NCI-H2081 treated with DMSO at 0.1 percent for 48 hours (cell line): ENCODE measurements around the gene ATXN7L1.
"Not testable (repeated sequence)": the region's sequence is repeated elsewhere in the genome, so short reads cannot be mapped to it uniquely, and the experiment has no call there.

Experiments used
- DNase-seq: peaks from one replicate; lab custom pipeline; 2025; lab: John Stamatoyannopoulos, UW

ATXN7L1 gene

DNA sequence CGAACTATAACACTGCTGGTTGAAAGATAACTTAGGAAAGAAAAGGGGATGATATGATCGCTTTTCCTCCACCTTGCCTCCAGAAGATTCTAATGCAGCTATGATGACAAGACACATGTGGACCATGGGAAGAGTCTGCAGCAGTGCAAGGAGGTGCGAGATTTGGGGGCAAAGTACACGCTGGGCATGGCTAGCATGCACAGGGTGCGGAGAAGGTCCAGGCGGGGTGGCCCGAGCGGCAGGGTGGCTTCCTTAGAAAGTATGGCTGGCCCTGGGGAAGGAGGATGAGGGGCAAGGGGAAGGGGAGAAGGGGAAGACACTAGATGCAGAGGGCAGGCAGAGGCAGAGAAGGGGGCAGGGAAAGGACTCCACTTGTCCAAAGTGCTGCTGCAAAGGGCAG, 15.6 kb downstream of the ATXN7L1 start:
- no peak for DNase-seq

DNA sequence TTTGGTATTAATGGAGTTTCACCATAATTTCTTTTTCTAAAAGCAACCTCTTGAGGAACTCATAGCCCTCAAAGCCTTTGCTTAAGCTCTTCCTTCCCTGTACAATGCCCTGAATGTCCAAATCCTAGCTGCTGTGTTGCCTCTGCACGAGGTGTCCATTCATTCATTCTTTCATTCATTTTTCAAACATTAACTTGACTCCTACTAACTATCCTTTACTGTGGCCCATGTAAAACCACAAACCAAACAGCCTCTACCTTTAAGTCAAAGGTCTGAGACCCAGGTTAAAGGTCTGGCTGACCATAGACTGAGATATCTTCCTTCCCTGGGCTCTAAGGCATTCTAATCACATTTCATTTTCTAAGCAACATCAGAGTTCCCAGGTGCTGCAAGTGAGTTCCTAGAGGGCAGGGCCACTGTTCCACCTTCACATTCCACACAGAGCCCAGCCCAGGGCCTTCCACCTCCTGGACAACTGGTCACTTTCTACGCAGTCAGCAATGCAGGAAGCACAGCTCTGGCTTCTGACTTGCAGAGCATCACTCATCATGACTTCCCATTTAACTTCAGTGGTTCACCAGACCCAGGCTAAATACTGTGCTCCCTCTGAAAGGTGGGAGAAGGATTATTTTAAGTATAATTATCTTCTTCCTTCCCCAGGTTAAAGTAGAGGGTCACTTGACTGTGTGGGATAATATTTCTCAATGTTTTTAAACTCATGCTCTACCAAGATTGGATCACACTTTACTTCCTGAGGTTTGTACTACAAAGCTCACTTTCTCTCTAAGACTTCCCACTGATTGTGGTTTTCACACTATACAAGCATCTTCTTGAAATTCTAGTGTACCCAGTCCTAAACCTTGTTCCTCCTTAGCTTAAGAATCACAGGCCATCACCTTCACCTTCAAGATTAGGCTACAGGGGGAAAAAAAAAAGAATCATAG, 19.1 kb downstream of the ATXN7L1 start:
- no peak for DNase-seq

DNA sequence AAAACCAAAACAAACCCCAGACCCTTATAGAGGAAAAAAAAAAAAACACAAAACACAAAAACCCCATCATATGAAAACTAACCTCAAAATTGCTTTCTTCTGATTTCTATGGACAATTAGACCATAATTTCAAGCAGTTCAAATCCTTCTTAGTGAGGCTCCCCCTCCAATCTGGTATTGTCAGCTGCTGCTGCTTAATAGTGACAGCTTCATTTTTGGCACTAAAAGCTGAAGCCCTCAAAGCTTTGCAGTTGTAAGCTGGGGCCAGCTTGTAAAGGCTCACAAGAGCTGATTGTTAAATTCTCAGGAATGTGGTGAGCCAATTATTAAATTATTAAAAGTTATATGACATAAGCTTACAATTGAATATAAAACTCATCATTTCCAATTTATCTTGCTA, 21.9 kb downstream of the ATXN7L1 start:
- DNase-seq: no peak

- no peak for DNase-seq
Measured at GRCh38 chr7:105853931-105854419, 22.4 kb downstream of the ATXN7L1 start.

DNA sequence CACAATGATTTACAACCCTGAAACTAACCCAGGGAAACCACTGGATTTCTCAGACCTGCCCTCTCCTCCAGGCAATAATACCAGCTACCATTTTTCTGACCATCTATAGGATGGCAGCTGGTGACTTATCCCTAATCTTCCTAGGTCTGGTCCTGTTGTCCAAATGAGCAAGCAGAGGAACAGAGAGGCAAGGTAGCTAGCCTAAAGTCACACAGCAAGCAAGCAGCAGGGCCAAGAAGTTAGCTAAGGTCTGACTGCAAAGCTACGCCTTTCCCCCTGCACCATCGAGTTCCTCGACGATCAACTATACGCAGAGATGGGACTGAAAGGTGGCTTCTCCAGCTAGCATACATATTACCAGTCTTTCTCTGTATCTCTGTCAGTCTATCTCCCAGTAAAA, 25.3 kb downstream of the ATXN7L1 start:
- DNase-seq: no peak

DNA sequence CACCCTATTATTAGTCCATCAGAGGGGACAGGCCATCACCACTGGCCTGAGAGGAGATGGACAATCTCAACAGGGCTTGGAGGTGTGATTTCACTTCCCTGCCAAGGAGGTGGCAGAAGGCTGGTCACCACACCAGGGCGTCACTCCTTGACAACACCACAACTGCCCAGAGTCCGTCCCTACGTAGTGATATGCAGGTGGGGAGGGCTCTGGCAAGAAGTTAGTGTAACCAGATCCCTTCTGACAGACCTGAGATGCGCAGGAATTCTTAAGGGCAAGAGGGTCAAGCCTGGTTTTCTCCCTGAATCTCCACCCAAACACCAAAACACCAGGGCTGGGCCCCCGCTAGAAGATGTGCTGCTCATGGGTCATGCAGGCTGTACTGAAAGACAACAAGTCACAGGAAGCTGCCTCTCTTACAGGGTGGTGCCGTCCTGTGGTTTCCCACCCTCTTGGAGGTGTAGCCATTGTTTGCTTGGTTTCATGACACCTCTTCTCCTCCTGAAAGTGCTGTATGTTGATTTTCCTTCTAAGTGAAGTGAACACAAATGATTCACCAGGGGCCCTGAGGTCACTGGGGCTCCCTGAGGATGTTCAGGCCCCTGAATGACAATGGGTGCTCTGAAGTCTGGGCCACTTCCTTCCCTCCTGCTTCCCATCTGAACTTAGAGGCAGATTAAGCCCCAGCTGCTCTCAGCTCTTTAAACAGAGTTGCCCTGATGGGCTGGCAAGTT, 27.1 kb downstream of the ATXN7L1 start:
- DNase-seq: no peak

GRCh38 chr7:105846404-105846803, 30.0 kb downstream of the ATXN7L1 start:
- no peak for DNase-seq

- DNase-seq: not testable (repeated sequence)
Measured at GRCh38 chr7:105844681-105845080, 31.7 kb downstream of the ATXN7L1 start.

- no peak for DNase-seq
Measured at GRCh38 chr7:105841866-105842265, 34.5 kb downstream of the ATXN7L1 start.

- DNase-seq: no peak
Measured at GRCh38 chr7:105840981-105841749, 35.2 kb downstream of the ATXN7L1 start.

- no peak for DNase-seq
Measured at GRCh38 chr7:105839266-105839665, 37.1 kb downstream of the ATXN7L1 start.

GRCh38 chr7:105838627-105839231, 37.7 kb downstream of the ATXN7L1 start:
- no peak for DNase-seq

DNA sequence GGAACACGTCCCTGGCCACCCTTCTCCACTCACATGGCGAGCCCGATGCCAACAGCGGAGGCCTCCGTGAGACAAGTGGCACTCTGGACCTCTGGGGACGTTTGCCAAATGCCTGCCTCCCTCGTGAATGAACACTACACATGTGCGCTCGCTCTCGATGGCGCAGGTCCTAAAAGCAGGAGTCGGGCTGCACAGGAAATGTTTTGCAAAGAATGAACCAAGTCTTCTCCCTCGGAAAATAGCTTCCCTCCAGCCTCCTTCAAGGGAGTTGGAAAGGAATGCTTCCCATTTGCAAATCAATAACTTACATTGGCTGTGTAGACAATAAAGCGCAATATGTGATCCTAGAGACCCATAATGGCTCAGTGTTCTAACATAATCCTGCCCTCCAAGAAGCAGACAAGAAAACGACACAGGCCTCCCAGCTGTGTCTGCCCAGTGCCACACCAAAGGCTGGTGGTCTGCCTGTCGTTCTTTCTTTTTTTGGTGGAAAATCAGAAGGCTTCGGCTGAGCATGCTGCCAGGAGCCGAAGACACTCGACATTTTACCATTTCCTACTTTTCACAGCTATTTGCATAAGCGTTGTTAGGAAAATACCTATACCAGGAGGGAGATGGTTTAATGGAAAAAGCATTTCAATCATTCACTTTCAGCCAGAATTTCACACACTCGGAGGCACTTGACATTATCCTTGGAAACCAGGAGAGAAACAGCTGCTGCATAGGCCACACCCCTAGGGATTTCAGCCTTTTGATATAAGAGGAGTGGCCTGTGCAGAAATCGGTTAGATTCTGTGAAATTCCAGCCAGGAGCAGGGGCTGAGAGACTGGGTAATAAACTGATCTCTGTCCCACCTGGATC, 38.4 kb downstream of the ATXN7L1 start:
- no peak for DNase-seq

DNA sequence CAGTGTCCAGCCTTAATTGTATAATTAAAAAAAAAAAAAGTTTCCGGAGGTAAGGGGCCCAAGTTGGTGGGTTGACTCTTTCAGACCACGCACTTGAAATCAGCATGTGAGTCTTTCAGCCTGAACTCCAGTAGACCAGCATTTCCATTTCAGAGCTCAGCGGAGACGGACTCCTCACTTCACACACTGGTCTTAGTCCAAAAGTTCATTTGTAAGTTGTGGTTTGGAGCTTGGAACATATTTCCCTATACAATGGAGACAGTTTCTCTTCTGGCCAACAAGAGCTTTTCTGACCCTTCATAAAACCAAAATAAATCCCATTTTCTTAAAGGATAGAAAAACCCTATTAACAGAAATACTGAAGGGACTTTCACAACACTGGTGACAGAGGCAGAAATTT, 41.0 kb downstream of the ATXN7L1 start:
- DNase-seq: no peak

DNA sequence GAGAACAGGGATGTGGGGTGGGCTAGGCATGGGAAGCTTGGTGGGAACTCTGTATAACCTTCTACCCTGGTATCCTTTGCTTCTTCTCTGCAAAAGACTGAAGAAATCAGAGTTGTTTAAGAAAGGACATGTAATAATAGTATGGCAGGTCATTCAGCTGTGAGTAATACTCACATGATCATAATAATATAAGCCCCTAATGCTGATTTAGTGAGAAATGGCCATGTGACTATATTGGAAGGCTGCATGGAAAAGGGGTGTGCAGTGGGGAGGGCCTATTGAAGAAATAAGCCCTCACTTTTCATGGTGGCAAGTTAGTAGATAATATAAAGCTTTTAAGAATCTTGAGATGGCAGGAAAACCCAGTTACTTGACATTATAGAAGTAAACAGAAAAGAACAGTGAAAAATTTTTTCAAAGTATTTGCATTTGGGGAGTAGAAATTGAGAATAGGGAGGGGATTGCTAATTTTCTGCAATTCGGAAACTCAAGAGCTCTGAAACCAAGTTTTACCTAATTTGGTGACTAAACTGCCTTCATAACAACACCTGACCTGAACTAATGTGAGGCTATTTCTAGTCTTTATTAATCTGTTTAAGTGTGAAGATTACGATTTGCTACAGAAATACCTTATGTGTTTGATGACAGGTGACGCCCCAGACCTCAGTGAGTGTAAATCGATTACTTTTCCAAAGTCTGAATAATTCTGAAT, 44.4 kb downstream of the ATXN7L1 start:
- no peak for DNase-seq

DNA sequence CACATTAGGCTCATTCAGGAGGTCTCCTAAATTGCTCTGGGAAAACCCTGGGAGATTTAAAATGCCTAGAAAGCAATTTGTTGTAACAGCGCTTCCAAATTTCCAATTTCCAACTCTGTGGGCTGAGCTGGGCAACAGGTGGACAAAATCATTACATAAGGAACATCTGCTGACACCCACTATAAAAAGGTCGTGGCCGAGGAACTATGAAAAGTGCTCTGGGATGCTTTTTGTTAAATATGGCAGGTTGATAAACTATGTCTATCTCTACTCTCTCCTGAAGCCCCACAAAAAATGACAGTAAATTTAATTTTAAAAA, 45.1 kb downstream of the ATXN7L1 start:
- DNase-seq: no peak

DNA sequence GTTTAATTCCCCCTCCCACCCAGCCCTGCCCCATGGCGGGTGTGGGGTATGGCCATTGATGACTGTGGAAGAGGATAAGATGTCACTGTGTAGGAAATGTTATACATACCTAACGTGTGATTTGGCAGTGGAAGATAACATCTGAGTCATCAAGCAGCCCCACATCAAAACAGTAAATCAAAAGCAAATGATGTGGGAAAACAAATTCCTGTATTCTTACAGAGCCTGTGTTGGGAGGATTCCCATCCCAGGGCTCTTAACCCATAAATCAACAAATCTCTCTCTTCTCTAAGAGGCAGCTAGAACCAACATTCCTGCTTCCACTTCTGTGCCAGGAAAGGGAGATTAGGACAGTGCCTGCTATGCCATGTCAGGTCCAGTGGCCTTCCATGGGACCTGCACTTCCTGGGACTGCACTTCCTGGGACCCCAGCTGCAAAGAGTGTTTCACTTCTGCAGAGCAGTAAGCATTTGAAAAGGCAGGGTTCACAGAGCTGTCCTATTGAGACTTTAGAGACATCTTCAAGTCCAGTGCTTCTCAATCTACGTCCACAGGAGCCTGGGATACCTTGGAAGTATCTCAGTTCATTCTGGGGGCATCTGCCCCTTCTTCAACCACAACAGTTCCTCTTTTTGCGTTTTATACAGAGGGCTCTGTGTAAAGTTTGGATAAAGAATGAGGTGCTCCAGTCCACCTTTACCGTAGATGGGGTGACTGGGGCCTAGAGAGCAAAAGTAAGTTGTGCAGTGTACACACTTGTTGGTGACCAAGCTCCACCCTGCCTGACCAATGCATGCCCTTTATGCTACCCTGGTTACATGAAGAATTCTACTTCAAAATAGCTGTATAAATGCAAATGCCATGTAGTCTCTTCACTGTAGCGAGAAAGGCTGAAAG, 45.7 kb downstream of the ATXN7L1 start:
- DNase-seq: no peak

DNA sequence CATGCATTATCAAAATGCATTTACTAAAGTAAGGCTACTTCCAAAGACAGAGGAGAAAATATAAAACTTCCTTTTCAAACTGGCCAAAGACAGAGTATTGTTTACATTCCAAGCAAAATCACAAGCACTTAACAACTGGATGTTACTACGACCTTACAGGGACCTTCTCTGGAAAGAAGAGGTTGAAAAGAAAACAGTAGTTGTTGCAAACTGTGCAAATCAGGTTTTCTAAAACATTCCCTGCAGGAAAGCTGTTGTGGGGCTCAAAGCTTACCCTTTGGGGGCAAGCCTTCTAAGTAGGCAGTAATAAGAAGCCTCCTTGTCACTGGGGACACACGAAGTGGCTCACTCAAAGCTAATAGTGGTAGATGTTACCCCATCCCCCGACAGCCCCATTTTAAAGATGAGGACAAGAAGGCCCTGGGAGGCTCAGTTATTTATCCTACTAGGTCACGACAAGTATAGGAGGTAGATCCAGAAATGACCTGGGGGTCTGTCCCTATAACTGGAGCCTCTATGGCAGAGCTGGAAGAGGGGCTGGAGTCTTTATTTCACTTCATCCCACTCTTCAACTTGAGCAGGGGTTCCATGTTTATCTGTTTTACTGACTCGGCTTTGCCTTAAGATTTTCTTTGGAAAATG, 46.6 kb downstream of the ATXN7L1 start:
- no peak for DNase-seq

DNA sequence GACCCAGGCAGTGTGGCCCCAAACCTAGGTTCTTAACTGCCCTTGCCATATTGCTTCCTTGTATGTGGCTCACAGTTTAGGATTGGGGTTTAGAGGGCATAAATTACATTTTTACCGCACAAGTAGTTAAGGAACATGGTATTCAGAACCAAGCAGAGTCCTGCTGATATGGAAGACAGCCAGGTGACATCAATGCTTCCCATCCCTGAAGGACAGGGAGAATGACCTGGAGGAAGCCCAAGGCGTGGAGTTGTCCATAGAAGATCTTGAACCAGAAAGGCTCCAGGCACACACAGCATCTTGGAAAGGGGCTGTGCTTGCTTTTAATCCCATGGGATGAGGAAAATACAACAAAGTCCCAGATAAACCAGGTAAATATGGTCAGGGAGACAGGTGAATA, 48.3 kb downstream of the ATXN7L1 start:
- DNase-seq: no peak
